Measurements from ENCODE around the gene KLHL6.

The KLHL6 gene

GRCh38 chr3:183563536-183563874 lies 8.0 kb upstream of the KLHL6 start:
- DNase-seq = no peak

- no peak for DNase-seq
Measured at GRCh38 chr3:183560607-183561006, 5.1 kb upstream of the KLHL6 start.

- DNase-seq = no peak
Measured at GRCh38 chr3:183558495-183558894, 3.0 kb upstream of the KLHL6 start.

GRCh38 chr3:183556722-183557121 lies 1.2 kb upstream of the KLHL6 start:
- no peak for DNase-seq

GRCh38 chr3:183554377-183554776 lies 1.1 kb downstream of the KLHL6 start:
- no peak for DNase-seq

- no peak for DNase-seq
Measured at GRCh38 chr3:183553334-183554026, 2.0 kb downstream of the KLHL6 start.

GRCh38 chr3:183551930-183552329 lies 3.6 kb downstream of the KLHL6 start:
- DNase-seq = no peak

GRCh38 chr3:183548262-183548769 lies 7.2 kb downstream of the KLHL6 start:
- DNase-seq = peak; percentile 71

GRCh38 chr3:183546625-183547024 lies 8.9 kb downstream of the KLHL6 start:
- DNase-seq = no peak

GRCh38 chr3:183545708-183546107 lies 9.8 kb downstream of the KLHL6 start:
- no peak for DNase-seq

- no peak for DNase-seq
Measured at GRCh38 chr3:183542355-183542754, 13.2 kb downstream of the KLHL6 start.

- no peak for DNase-seq
Measured at GRCh38 chr3:183541738-183542137, 13.8 kb downstream of the KLHL6 start.

- no peak for DNase-seq
Measured at GRCh38 chr3:183541235-183541655, 14.3 kb downstream of the KLHL6 start.

- no peak for DNase-seq
Measured at GRCh38 chr3:183540501-183541234, 14.8 kb downstream of the KLHL6 start.

GRCh38 chr3:183539811-183540210 lies 15.7 kb downstream of the KLHL6 start:
- no peak for DNase-seq

GRCh38 chr3:183538486-183538885 lies 17.0 kb downstream of the KLHL6 start:
- DNase-seq = no peak

- peak; percentile 67 for DNase-seq
Measured at GRCh38 chr3:183537295-183537730, 18.2 kb downstream of the KLHL6 start.

GRCh38 chr3:183536238-183536880 lies 19.1 kb downstream of the KLHL6 start:
- no peak for DNase-seq

GRCh38 chr3:183534249-183534648 lies 21.3 kb downstream of the KLHL6 start:
- DNase-seq = peak; percentile 19

- DNase-seq = no peak
Measured at GRCh38 chr3:183533412-183534132, 21.9 kb downstream of the KLHL6 start.

- DNase-seq = no peak
Measured at GRCh38 chr3:183532620-183533411, 22.7 kb downstream of the KLHL6 start.

- DNase-seq = no peak
Measured at GRCh38 chr3:183529717-183530116, 25.8 kb downstream of the KLHL6 start.
